ENCODE data around the gene FOXJ2.

DNA sequence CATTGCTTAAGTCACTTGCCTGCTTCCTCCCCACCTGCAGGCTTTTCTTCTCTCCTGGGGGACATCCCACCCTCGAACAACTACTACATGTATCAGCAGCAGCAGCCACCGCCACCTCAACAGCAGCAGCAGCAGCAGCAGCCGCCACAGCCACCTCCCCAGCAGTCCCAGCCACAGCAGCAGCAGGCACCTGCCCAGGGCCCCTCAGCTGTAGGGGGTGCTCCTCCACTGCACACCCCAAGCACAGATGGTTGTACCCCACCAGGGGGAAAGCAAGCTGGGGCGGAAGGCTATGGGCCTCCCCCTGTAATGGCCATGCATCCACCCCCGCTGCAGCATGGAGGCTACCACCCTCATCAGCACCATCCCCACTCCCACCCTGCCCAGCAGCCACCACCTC lies 15.3 kb downstream of the FOXJ2 start:
- no peak for TF ChIP-seq POLR2A (IDR thresholded peaks at IDR 0.05; ENCODE audit: low read depth, low read length)
- no peak for TF ChIP-seq POLR2AphosphoS5 (IDR thresholded peaks at IDR 0.05; ENCODE audit: low read depth, low read length)
- TF ChIP-seq TAF1 (IDR thresholded peaks at IDR 0.05; ENCODE audit: low read depth, low read length): no peak
- no peak for TF ChIP-seq SPI1 (IDR thresholded peaks at IDR 0.05; ENCODE audit: low read depth, low read length)
- no peak for TF ChIP-seq POU2F2 (IDR thresholded peaks at IDR 0.05; ENCODE audit: low read depth, low read length)
